PFSK-1 (cell line): ENCODE results near the gene AK8.

Experiments
- FOXP2 ChIP-seq: optimal IDR thresholded peaks from 2 replicates; pipeline ENCODE3; 2011; ENCODE audit warnings: borderline replicate concordance, control low read depth, inconsistent platforms; ENCODE audit not compliant: insufficient read depth; ENCODE audit errors: extremely low read length, extremely low read depth
- POLR2AphosphoS5 ChIP-seq: IDR thresholded peaks from 2 replicates; pipeline ENCODE4 v1.6.1; 2012; ENCODE audit warnings: low read depth, mild to moderate bottlenecking, control low read depth, low read length, moderate library complexity
- SIN3A ChIP-seq: IDR thresholded peaks from 2 replicates; pipeline ENCODE4 v1.6.1; 2012; ENCODE audit warnings: mild to moderate bottlenecking, low read length, moderate library complexity, borderline replicate concordance; ENCODE audit not compliant: insufficient read depth
- TAF1 ChIP-seq: IDR thresholded peaks from 2 replicates; pipeline ENCODE4 v1.6.1; 2012; ENCODE audit warnings: low read length, control low read depth, borderline replicate concordance; ENCODE audit not compliant: insufficient read depth
- TF ChIP-seq, protein P1 (sequence below), 2 experiments: IDR thresholded peaks; 2 replicates each; pipeline versions ENCODE4 v1.6.1 to v1.8.0; 2011 to 2012; ENCODE audit warnings: low read depth in 2 of 2, low read length in 2 of 2, control low read depth in 1 of 2, inconsistent platforms in 1 of 2, mild to moderate bottlenecking in 1 of 2, moderate library complexity in 1 of 2; ENCODE audit not compliant: insufficient read depth in 1 of 2

DNA sequence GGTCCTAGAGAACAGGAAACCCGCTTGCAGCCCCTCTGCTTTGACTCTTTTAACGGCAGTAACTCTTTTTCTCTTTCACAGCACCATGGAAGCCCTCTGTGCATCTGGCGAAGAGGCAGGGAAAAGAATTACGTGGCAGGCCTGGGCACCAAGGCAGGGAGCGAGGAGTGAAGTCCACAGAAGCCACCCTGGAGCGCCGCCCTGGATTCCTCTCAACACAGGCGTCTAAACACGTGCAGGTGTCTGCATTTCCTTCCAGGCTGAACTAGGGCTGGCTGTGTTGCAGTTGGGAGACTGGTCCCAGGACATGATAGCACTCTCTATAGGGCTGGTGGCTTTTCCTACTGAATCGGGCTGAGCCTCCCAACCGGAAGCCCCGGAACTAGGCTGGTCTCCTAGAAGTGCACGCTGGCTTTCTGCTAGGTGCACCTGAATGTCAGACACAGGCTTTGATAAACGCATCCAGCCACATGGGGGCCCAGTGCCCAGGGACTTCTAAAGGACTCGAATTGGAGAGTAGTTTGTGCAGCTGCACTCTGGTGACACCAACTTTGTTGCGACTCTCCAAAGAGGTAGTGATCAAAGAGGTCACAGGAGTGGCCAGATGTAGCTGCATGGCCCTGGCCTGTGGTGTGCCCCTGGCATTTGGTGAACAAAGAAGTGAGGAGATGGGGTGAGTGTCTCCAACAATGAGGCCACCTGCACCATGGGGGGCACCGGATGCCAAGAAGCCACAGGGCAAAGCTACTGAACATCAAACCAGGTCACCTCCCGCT is 54.5 kb downstream of the AK8 start:
- TF ChIP-seq SIN3A (no peak), POLR2AphosphoS5 (no peak), TAF1 (no peak), FOXP2 (no peak)
- TF ChIP-seq, protein P1, sequence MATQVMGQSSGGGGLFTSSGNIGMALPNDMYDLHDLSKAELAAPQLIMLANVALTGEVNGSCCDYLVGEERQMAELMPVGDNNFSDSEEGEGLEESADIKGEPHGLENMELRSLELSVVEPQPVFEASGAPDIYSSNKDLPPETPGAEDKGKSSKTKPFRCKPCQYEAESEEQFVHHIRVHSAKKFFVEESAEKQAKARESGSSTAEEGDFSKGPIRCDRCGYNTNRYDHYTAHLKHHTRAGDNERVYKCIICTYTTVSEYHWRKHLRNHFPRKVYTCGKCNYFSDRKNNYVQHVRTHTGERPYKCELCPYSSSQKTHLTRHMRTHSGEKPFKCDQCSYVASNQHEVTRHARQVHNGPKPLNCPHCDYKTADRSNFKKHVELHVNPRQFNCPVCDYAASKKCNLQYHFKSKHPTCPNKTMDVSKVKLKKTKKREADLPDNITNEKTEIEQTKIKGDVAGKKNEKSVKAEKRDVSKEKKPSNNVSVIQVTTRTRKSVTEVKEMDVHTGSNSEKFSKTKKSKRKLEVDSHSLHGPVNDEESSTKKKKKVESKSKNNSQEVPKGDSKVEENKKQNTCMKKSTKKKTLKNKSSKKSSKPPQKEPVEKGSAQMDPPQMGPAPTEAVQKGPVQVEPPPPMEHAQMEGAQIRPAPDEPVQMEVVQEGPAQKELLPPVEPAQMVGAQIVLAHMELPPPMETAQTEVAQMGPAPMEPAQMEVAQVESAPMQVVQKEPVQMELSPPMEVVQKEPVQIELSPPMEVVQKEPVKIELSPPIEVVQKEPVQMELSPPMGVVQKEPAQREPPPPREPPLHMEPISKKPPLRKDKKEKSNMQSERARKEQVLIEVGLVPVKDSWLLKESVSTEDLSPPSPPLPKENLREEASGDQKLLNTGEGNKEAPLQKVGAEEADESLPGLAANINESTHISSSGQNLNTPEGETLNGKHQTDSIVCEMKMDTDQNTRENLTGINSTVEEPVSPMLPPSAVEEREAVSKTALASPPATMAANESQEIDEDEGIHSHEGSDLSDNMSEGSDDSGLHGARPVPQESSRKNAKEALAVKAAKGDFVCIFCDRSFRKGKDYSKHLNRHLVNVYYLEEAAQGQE (IDR thresholded peaks at IDR 0.05; ENCODE audit: insufficient read depth in 1 of 2, low read depth in 2 of 2, low read length in 2 of 2): no peak
